ENCODE data around the gene TMEM51. TPM values are rescaled to one million over a fixed set of nuclear protein-coding genes. Genes with fewer than 3 reads are reported as not detected.

The TMEM51 gene
- polyA plus RNA-seq, 1 donor from 2014 or later, result 1.7 TPM

DNA sequence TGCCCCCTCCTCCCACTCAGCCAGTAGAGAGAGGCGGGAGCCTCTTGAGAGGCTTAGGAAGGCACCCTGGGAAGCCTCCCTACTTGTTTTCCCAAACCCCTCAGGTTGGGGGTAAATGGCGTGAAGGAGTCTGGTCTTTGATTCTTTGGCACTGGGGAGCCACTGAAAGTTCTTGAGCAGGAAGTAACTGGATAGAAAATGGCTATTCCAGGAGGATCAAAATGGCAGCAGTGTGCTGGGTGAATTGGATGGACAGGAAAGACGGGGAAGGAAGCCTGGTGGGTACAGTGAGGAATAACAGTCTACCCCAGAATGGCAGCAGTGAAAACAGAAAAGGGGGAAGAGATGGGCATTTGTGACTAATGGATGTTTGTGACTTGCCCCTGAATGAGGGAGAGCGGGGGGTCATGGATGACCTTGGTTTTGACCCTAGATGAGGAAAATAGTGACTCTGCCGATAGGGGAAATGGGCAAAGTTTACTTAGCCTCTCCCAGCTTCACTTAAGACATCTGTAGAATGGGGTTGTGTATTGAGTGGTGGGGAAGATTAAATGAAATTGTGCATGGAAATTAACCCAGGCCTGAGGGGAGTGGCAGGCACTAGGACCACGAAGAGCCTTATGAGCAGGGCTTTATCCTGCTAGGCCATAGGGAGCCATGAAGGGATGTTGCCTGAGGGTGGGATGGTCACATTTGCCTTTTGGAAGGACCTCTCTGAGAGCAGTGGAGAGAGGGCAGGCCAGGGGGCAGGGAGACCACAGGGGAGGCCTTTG, 32.7 kb downstream of the TMEM51 start:
- Histone ChIP-seq H3F3A (ENCODE audit: insufficient read depth, low read length, poor library complexity, severe bottlenecking) (no peaks in the 10 kb centered on the region), H2AFZ (ENCODE audit: low read depth, low read length) (no peak overlapping the region), H3K9me3 (ENCODE audit: low read length) (no peaks in the 10 kb centered on the region), H3K9ac (ENCODE audit: low read length) (no peak overlapping the region), H3K36me3 (ENCODE audit: insufficient read depth, low read length) (no peaks in the 10 kb centered on the region), H4K20me1 (ENCODE audit: insufficient read depth) (no peaks in the 10 kb centered on the region), H3K4me2 (ENCODE audit: low read length) (no peak overlapping the region), H3K4me3 (ENCODE audit: low read length) (no peak overlapping the region), H3K27me3 (ENCODE audit: insufficient read depth, low read depth, low read length) (no peaks in the 10 kb centered on the region), H3K9me2 (ENCODE audit: insufficient read depth, low read length) (no peaks in the 10 kb centered on the region), H3K27ac (ENCODE audit: low read length) (no peak overlapping the region), H3K79me2 (replicated peaks; ENCODE audit: insufficient read depth, low read length) (no peaks in the 10 kb centered on the region)
- TF ChIP-seq EP300 (conservative IDR thresholded peaks at IDR 0.05; ENCODE audit: poor library complexity, severe bottlenecking) (no peak), SMC3 (conservative IDR thresholded peaks at IDR 0.05; ENCODE audit: poor library complexity) (no peak), RAD21 (conservative IDR thresholded peaks at IDR 0.05) (no peak), TAF1 (IDR thresholded peaks at IDR 0.05; ENCODE audit: low read depth) (no peak), EZH2 (IDR thresholded peaks at IDR 0.05; ENCODE audit: borderline replicate concordance, insufficient read depth, low read length, poor library complexity, severe bottlenecking) (no peak), POLR2AphosphoS5 (IDR thresholded peaks at IDR 0.05) (no peak), MXI1 (conservative IDR thresholded peaks at IDR 0.05; ENCODE audit: poor library complexity, severe bottlenecking) (no peak)
- TF ChIP-seq, protein P1, sequence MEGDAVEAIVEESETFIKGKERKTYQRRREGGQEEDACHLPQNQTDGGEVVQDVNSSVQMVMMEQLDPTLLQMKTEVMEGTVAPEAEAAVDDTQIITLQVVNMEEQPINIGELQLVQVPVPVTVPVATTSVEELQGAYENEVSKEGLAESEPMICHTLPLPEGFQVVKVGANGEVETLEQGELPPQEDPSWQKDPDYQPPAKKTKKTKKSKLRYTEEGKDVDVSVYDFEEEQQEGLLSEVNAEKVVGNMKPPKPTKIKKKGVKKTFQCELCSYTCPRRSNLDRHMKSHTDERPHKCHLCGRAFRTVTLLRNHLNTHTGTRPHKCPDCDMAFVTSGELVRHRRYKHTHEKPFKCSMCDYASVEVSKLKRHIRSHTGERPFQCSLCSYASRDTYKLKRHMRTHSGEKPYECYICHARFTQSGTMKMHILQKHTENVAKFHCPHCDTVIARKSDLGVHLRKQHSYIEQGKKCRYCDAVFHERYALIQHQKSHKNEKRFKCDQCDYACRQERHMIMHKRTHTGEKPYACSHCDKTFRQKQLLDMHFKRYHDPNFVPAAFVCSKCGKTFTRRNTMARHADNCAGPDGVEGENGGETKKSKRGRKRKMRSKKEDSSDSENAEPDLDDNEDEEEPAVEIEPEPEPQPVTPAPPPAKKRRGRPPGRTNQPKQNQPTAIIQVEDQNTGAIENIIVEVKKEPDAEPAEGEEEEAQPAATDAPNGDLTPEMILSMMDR (IDR thresholded peaks at IDR 0.05; ENCODE audit: poor library complexity, severe bottlenecking), result no peak
- TF ChIP-seq, protein P2, sequence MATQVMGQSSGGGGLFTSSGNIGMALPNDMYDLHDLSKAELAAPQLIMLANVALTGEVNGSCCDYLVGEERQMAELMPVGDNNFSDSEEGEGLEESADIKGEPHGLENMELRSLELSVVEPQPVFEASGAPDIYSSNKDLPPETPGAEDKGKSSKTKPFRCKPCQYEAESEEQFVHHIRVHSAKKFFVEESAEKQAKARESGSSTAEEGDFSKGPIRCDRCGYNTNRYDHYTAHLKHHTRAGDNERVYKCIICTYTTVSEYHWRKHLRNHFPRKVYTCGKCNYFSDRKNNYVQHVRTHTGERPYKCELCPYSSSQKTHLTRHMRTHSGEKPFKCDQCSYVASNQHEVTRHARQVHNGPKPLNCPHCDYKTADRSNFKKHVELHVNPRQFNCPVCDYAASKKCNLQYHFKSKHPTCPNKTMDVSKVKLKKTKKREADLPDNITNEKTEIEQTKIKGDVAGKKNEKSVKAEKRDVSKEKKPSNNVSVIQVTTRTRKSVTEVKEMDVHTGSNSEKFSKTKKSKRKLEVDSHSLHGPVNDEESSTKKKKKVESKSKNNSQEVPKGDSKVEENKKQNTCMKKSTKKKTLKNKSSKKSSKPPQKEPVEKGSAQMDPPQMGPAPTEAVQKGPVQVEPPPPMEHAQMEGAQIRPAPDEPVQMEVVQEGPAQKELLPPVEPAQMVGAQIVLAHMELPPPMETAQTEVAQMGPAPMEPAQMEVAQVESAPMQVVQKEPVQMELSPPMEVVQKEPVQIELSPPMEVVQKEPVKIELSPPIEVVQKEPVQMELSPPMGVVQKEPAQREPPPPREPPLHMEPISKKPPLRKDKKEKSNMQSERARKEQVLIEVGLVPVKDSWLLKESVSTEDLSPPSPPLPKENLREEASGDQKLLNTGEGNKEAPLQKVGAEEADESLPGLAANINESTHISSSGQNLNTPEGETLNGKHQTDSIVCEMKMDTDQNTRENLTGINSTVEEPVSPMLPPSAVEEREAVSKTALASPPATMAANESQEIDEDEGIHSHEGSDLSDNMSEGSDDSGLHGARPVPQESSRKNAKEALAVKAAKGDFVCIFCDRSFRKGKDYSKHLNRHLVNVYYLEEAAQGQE (IDR thresholded peaks at IDR 0.05; ENCODE audit: borderline replicate concordance), result no peak

DNA sequence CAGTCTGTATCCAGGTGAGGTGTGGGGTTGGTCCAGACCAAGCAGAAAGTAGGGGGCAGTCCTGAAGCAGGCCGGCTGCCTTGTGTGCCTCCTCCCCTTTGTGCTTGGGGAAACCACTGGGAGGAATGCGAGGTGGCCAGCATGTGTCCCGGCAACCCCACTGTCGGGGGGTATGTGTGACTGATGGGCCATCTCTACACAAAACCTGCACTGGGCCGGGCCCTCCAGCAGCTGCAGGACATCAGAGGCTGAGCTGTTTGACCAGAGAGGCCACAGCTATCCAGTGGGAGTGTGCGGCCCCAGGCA, 33.3 kb downstream of the TMEM51 start:
- Histone ChIP-seq H4K20me1 (ENCODE audit: insufficient read depth) (no peaks in the 10 kb centered on the region), H3K27ac (ENCODE audit: low read length) (no peak overlapping the region), H3K9me3 (ENCODE audit: low read length) (no peaks in the 10 kb centered on the region), H3K9ac (ENCODE audit: low read length) (no peak overlapping the region), H3K79me2 (replicated peaks; ENCODE audit: insufficient read depth, low read length) (no peaks in the 10 kb centered on the region), H3K36me3 (ENCODE audit: insufficient read depth, low read length) (no peaks in the 10 kb centered on the region), H2AFZ (ENCODE audit: low read depth, low read length) (no peak overlapping the region), H3K9me2 (ENCODE audit: insufficient read depth, low read length) (no peaks in the 10 kb centered on the region), H3K4me2 (ENCODE audit: low read length) (no peak overlapping the region), H3K27me3 (ENCODE audit: insufficient read depth, low read depth, low read length) (no peaks in the 10 kb centered on the region), H3K4me3 (ENCODE audit: low read length) (no peak overlapping the region), H3F3A (ENCODE audit: insufficient read depth, low read length, poor library complexity, severe bottlenecking) (no peaks in the 10 kb centered on the region)
- no peak for TF ChIP-seq TAF1 (IDR thresholded peaks at IDR 0.05; ENCODE audit: low read depth)
- no peak for TF ChIP-seq RAD21 (conservative IDR thresholded peaks at IDR 0.05)
- TF ChIP-seq POLR2AphosphoS5 (IDR thresholded peaks at IDR 0.05), result no peak
- TF ChIP-seq MXI1 (conservative IDR thresholded peaks at IDR 0.05; ENCODE audit: poor library complexity, severe bottlenecking), result no peak
- TF ChIP-seq EP300 (conservative IDR thresholded peaks at IDR 0.05; ENCODE audit: poor library complexity, severe bottlenecking), result no peak
- no peak for TF ChIP-seq SMC3 (conservative IDR thresholded peaks at IDR 0.05; ENCODE audit: poor library complexity)
- TF ChIP-seq, protein P2 (IDR thresholded peaks at IDR 0.05; ENCODE audit: borderline replicate concordance), result no peak
- TF ChIP-seq EZH2 (IDR thresholded peaks at IDR 0.05; ENCODE audit: borderline replicate concordance, insufficient read depth, low read length, poor library complexity, severe bottlenecking), result no peak
